ENCODE measurements around the gene DNAH17.
"Not testable (repeated sequence)": the region's sequence is repeated elsewhere in the genome, so short reads cannot be mapped to it uniquely, and the experiment has no call there.

Gene DNAH17

DNA sequence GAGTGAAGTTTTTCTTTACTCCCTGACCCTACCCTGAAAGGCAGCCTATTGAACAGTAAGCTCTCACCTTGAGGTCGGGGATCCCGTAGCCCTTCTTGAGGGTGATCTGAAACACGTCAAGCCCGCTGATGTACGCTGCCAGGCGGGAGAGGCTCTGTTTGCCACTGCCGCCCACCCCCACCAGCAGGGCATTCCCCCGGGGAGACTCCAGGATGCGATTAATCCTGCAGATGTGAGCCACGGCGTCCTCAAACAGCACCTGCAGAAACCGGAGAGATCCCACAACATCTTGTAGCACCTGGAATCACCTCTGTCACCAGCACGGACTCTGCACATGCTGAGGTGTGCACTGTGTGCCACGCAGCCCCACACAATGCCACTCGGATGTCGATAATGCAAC lies 102.0 kb downstream of the DNAH17 start:
- no peak for DNase-seq

DNA sequence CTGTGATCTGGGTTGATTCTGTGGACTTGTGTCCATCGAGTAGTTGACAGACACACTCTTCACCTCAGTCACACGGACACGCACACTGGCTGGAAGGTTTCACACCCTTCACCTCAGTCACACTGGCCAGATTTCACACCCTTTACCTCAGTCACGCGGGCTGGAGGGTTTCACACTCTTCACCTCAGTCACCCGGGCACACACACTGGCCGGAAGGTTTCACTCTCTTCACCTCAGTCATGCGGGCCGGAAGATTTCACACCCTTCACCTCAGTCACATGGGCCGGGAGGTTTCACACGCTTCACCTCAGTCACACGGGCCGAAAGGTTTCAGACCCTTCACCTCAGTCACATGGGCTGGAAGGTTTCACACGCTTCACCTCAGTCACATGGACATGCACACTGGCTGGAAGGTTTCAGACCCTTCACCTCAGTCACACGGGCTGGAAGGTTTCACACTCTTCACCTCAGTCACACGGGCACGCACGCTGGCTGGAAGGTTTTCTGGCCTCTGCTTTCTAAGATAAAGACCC lies 102.5 kb downstream of the DNAH17 start:
- no peak for DNase-seq

DNA sequence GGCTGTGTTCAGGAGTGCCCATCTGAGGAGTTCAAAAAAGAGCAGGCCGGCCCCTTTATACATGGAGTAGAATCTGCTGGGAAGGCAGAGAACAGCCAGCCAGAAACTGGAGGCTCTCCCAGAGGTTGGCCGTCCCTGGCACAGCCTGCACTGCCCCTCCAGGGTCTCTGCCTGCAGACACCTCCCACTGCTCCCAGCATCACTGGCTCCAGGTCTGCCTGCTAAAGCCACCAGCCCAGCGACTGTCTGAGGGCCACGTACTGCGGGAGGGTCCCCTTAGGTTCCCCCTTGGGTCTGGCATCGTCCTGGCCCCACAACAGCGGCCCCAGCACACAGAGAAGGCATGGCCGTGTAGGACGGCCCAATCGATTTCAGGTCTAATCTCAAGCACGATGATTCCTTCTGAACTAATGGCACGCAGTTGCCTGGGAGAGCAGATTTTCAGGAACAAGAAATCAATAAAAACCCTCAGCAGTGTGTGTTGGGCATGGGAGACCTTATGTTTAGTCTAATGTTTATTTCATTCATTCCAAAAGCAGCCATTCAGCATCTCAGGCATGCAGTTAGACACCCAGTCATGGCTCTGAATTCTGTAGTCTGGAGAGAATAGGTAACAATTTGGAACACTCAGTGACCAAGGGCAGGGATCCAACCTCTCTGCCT lies 103.1 kb downstream of the DNAH17 start:
- no peak for DNase-seq

DNA sequence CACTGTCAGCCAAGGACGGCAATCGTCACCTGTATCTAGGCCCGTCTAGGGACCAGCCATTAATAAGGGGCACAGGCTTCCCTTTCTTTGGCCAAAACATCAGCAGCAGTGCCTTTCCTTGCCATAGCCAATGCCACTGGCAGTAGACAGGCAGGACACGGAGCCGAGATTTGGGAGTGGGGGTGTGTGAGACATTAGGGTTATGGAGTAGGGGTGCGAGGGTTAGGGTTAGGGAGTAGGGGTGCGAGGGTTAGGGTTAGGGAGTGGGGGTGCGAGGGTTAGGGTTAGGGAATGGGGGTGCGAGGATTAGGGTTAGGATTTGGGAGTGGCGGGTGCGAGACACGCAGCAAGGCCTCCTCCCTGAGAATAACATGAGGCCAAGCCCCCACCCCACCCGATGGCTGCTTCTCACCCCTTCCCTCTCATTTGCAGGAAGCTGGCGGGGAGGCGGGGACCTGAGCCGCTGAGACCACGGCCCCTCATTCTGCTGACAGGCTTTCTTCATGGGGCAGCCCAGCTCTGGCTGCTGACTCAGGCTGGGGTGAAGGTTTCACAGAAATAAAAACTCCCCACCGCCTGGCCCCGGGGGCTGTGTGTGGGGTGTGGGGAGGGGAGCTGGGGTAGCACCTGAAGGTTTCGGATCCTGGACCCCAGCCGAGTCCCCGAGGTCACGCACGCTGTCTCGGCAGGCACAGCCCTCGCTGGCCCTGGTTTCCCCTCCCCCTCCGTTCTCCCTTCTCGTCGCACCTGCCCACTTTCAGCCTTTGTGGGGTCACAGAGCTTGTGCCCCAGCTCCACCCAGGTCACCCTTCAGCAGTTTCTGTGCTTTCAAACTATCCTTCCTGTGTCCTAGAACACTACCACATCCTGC lies 104.9 kb downstream of the DNAH17 start:
- DNase-seq: no peak

DNA sequence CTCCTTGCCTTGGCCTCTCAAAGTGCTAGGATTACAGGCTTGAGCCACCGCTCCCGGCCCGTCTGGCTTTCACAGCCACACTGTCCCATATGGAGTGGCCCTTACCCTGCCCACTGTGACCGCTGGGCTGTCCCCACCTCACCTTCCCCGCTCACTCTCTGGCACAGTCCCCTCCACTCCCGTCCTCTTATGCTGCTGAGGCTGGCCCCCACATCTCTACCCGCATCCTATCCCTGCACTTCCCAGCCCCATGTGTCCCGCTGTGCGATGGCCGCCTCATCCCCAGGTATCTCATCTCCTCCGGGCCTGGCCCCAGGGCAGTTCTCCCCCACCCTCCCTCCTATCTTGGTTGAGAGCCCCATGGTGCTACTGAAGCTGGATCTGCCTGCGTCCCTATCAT lies 105.6 kb downstream of the DNAH17 start:
- no peak for DNase-seq

DNA sequence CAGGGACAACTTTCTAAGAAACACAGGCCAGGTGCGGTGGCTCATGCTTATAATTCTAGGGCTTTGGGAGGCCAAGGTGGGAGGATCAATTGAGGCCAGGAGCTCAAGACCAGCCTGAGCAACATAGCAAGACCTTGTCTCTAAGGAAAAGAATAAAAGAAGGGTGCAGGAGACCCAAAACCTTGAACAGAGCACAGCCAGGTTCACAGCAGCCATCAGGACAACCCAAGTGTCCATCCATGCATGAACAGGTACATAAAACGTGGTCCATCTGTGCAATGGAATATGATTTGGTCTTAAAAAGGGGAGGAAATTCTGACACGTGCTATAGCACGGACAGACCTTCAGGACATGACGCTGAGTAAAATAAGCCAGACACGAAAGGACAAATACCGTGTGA lies 107.8 kb downstream of the DNAH17 start:
- no peak for DNase-seq

DNA sequence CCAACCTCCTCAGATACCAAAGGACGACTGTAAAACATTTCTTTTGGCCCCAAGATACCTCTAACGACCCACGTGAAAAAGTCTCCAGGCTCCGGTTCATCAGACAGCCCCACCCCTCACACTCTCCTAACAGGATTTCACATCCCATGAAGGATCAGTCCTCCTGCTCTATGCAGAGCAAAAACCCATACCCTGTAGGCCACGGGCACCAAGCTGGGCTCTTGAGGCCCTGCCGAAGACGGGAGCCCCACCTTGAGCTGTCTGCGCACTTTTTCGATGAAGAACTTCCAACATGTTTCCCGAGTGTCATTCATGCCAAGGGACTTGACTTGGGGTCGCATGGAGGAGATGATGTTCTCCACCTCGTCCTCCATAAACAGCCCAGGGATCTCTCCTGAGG lies 108.8 kb downstream of the DNAH17 start:
- no peak for DNase-seq

DNA sequence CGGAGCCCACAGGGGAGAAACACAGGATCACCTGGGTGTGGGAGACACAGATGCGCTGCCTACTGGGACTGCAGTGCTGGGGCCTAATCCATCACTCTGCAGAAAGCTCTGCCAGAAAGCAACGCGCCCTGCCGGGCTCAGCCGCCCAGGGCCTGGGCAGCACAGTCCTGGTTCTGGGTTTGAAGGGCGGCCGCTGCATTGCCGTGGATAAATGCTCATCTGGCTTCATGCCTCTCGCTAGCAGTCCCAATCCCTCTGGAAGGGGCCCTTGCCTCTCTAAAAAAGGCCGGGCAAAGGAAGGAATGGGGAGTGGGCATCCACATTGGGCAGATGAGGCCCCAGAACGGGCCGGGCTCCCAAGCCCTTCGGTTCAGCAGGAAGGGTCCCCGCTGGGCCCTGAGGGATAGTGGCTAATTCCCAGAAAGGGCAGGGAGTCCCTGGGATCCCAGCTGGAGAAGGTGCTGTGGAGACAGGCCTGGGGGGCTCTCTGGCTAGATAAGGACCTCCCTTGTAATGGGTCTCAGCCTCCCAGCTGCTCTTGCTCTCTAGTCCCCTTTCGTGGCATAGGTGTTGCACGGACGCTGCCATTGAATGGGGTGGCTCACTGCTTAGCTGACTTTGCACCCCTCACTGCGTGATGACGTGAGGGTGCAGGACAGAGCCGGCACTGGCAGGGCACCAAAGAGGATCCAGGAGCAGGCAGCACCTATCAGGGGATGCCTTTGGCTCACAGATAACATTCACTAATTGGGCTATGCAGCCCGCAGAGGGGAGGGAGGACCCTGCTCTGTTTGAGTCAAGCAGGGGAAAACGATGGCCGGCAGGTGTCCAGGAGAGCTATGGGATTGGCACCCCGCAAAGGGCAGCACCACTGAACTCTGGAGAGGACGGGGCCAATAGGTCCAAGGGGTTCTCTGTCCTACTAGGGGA lies 110.1 kb downstream of the DNAH17 start:
- no peak for DNase-seq

DNA sequence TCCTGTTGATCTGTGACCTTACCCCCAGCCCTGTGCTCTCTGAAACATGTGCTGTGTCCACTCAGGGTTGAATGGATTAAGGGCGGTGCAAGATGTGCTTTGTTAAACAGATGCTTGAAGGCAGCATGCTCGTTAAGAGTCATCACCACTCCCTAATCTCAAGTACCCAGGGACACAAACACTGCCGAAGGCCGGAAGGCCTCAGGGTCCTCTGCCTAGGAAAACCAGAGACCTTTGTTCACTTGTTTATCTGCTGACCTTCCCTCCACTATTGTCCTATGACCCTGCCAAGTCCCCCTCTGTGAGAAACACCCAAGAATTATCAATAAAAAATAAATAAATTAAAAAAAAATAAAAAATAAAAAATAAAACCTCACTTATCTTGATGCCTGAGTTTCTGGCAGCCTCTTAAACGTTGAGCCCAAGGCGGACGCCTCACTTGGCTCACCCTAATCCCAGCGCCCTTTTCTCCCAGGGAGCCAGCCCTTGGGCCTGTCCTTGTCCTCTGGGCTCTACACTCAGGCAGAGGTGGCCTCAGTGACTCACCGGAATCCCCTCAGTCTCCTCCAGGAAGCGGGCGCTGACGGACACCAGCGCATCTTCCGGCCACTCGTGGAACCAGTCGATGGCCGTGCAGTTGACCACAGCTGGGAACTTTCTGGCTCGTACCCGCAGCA lies 110.9 kb downstream of the DNAH17 start:
- not testable (repeated sequence) for DNase-seq

DNA sequence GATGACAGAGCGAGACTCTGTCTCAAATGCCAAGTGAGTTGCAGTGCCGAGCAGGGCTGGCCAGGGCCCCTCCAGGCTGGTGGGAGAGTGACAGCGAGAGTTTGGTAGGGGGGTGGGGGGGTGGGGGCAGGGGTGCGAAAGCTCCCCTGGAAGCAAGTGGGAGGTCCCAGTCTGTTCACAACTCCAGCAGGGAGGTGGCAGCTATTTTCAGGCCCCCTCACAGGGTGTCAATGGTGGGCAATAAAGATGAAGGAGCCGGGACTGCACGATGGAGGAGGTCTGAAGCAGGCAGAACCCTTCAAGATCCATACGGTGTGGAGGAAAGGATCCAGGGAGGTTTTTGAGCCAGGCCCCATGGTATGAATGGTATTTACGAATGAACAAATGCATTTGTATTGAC lies 115.0 kb downstream of the DNAH17 start:
- no peak for DNase-seq

DNA sequence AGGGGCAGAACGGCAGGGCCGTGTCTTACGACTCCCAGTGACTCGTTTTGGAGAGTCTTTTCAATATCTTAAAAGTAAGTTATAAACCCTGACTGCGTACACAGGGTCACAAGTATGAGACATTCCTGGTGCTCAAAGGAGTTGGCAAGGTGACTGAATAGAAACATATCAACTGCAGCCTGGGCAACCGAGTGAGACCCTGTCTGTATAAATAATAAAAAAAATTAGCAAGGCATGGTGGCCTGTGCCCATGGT lies 115.5 kb downstream of the DNAH17 start:
- no peak for DNase-seq

DNA sequence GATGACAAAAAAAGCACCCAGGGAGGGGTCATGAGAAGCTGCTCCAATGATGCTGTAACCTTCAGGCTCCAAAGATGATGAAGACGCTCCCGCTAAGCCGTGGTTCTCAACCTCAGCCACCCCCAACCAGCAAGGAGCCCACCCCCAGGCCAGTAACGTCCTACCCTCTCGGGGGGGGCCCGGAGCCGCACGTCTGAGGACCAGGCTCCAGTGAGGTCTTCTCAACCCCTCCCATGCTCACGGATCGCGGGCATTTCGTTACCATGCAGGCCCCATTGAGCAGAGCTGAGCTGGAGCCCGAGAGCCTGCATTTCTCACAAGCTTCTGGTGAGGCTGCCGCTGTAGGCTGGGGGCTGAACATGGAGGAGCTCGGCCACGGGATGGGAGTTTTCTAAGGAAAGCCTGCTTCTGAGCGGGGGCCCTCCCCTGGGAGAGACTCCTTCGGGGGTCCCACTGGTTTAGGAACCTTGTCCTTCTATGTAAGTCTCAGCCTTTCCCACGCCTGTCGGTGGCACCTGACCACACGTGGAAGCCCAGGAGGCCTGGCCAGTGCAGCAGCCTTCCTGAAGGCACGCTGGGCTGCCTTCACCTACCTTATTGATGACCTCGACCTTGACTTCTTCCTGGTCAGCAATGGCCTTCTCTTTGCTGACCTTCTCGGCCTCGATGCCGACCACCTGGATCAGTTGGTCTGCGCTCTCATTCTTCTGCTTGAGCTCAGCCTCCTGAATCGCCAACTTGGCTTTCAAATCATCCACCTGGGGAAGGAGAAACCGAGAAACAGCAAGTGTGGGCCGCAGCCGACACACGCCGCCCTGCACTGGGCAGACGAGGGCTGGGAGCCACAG lies 116.0 kb downstream of the DNAH17 start:
- DNase-seq: no peak

DNA sequence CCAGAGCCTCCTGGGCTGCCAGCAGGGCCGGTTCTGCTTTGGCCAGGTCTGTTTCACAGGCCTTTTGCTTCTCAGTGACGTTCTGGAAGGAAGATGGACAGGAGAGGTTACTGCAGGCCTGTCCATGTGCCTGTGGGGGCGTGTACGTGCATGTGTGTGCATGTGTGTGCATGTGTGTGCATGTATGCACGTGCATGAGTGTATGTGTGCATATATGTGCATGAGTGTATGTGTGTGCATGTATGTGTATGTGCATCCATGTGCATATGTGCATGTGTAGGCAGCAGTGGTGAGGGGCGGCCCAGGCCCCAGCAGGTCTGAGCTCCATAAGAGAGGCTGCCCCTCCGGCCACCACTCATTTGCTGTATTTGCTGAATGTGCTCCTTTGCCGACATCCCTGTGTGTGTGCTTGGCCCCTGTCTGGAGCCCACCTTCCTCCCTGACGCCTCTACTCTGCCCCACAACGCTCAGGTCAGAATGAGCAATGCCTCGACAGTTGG lies 117.0 kb downstream of the DNAH17 start:
- DNase-seq: no peak

DNA sequence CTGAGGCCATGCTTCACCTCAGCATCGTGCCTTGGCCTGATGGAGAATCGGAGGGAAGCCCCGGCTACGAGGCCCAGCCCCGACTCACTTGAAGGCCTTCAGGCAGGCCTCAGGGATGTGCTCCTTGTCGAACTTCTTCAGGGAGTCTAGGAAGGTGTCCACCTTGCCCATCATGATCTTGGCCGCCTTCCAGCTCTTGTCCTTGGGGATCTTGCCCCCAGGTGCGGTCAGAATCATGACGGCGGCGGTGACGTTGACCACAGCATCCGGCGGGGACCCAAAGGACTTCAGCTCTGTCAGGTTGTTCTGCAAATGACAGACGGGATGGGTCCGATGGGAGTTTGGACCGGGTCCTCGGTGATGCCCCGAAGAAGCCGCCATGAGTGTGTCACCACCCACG lies 117.5 kb downstream of the DNAH17 start:
- no peak for DNase-seq

DNA sequence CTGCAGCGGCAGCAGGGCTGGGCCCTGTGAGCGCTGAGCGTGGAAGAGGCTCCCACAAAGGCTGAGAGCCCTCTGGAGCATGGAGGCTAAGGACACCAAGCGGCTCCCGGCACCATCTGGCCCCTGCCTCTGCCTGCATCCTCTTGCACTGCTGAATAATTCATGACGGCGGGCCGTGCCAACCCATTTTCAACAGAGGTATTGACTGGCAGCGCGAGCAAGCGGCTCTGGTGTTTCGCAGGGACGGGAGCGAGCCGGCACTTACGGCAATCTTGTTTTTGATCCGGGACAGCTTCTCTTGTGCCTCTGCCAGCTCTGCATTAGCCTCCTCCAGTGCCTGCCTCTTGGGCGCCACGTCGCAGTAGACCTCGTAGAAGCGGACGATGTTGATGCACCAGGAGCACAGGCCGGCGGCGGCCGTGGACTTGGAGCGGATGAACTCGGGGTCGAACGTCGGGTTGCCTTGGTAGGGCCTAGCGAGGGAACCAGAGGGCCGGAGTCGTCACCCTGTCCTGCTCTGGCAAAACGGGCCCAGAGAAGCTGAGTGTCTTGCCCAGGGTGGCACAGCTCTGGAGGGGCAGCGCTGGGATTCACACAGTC lies 118.4 kb downstream of the DNAH17 start:
- no peak for DNase-seq

DNA sequence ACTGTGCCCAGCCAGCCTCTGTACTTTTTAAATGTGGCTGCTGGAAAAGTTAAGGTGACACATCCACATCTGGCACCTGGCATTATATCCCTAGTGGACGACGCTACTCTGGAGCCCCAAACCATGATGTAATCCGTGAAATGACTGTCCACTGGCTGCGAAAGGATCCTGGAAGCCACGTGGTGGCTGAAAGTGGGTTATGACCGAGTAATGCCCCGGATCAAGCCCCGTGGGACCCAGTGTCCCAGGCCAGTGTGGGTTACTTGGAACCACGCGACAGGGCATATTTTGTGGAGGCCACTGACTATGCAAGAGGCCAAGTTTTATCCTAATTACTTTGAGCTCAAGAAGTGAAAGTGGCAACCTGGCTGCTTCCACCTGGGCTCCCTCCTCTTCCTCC lies 119.1 kb downstream of the DNAH17 start:
- no peak for DNase-seq

DNA sequence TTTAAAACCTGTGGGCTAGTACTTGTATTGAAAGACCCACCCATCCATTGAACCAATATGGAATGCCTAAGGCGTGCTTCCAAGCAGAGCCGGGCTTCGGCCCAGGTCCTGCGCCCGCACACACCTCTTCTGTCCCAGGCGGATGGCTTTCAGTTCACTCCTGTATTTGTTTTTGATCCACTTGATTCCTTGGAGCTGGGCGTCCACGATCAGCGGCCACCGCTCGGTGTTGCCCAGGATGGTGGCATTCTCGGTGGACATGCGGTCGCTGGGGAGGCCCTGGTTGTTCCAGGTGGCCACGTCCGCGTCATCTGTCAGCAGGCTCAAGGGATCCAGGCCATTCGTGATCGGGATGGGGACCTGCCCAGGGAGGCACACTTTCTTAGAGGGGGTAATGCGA lies 122.8 kb downstream of the DNAH17 start:
- DNase-seq: no peak

DNA sequence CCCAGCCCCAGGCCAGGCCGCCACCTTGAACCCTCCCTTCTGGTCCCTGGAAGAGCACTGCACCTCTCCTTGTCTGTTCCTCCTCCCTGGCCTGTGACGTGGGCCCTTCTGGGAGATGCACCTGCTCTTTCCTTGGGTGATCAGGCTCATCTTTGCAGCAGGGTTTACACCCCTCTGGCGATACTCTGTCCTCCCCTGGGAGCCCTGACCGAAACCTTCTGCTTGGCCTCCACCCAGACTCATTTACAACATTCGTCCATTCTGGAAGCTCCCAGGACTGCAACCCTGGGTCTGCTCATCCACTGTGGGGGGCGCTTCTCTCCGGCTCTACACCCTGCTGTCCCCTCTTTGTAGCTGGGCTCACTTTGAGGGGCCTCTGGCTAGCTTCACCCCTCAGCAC lies 125.4 kb downstream of the DNAH17 start:
- no peak for DNase-seq

DNA sequence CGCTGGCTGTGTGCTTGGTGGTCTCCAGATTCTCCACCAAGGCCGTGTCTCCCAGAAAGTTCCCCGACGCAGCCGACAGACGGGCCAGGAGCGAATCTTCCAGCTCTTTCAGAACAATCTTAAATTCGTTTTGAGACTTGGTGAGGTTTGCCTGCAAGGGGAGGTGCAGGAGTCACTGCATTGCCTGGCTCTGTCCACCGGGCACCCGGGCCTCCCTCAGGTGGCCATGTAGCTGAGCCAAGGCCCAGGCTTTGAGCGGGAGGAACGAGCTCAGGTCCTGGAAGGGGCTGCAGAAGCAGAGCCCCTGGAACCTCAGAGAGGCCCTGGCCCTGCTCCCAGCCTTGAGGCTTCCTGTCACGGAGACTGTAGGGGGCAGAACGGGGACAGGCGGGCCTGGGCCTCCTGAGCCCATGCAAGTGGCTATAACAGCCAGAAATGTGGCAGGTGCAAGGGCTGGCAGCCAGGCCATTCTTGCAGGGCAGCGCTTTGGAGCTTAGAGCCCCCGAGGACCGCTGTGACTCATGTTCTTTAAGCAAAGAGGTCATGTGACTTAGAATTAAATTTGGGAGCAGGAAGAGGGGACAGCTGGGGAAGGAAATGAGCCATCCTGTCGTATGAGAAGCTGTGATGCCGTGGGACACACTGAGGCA lies 126.4 kb downstream of the DNAH17 start:
- DNase-seq: no peak

DNA sequence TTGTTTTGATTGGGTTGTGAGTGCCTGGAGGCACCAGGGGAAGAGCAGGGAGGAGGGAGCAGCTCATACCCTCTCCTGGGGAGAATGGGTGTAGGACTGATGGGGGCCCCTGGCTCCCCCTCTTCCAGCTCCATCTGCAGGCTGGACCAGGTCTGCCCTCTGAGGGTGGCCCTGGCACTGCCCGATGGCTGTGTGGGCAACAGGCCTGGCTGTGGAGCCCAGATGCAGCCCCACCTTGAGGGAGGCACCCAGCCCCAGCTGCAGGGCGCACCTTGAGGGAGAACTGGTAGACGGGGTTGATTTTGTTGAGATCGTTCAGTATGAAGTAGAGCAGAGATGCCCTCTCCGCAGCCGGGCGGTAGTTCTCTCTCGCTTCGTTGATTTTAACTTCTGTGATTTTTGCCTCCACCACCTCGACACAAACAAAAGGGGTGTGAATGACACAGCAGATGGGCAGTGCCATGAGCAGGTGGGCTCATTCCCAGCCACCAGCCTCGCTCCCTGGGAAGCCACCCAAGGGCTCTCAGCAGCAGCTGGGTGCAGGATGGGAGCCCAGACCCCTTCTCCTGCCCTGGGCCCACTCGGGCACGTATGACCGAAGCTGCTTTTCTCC lies 127.1 kb downstream of the DNAH17 start:
- no peak for DNase-seq

Data from stimulated activated CD4-positive, alpha-beta T cell treated with anti-CD3 and anti-CD28 coated beads, Interleukin-4, amount 100 ng/mL, for 24 hours (primary cell).